HG03025 (cell line): ENCODE data around the gene DACT3.
"Not testable (repeated sequence)": the region's sequence is repeated elsewhere in the genome, so short reads cannot be mapped to it uniquely, and the experiment has no call there.

Experiments
- ATAC-seq: cut with Tn5 transposase; IDR thresholded peaks from one replicate; pipeline ENCODE4 v1.9.1; 2021; ENCODE audit warnings: mild to moderate bottlenecking, moderate library complexity; ENCODE audit not compliant: unreplicated experiment, low FRiP score

The DACT3 gene

GRCh38 chr19:46634656-46635218 lies 26.2 kb downstream of the DACT3 start:
- no peak for ATAC-seq

GRCh38 chr19:46634045-46634655 lies 26.8 kb downstream of the DACT3 start:
- no peak for ATAC-seq

GRCh38 chr19:46633130-46633529 lies 27.9 kb downstream of the DACT3 start:
- ATAC-seq: no peak

- no peak for ATAC-seq
These were observed 29.5 kb downstream of the DACT3 start for GRCh38 chr19:46631481-46631880.

GRCh38 chr19:46630586-46631205 lies 30.3 kb downstream of the DACT3 start:
- ATAC-seq: no peak

GRCh38 chr19:46629546-46630025 lies 31.4 kb downstream of the DACT3 start:
- no peak for ATAC-seq

- not testable (repeated sequence) for ATAC-seq
These were observed 32.0 kb downstream of the DACT3 start for GRCh38 chr19:46628970-46629369.

- ATAC-seq: no peak
These were observed 34.5 kb downstream of the DACT3 start for GRCh38 chr19:46626446-46626845.

GRCh38 chr19:46625731-46626130 lies 35.3 kb downstream of the DACT3 start:
- no peak for ATAC-seq

- no peak for ATAC-seq
These were observed 35.9 kb downstream of the DACT3 start, which contains the start of gene PTGIR for GRCh38 chr19:46624958-46625661. Gene PTGIR, minus strand, starts transcription at chr19:46625089. Its CDS starts 864 bp downstream, at chr19:46624225.

- no peak for ATAC-seq
These were observed 37.0 kb downstream of the DACT3 start for GRCh38 chr19:46623915-46624502.

- ATAC-seq: no peak
These were observed 38.9 kb downstream of the DACT3 start for GRCh38 chr19:46622118-46622446.

GRCh38 chr19:46621191-46622117 lies 39.5 kb downstream of the DACT3 start:
- no peak for ATAC-seq

GRCh38 chr19:46620716-46621115 lies 40.3 kb downstream of the DACT3 start:
- ATAC-seq: no peak

- no peak for ATAC-seq
These were observed 40.7 kb downstream of the DACT3 start for GRCh38 chr19:46620267-46620666.

- ATAC-seq: no peak
These were observed 42.2 kb downstream of the DACT3 start for GRCh38 chr19:46618670-46619231.

GRCh38 chr19:46617601-46618000 lies 43.4 kb downstream of the DACT3 start:
- ATAC-seq: no peak

- ATAC-seq: no peak
These were observed 44.2 kb downstream of the DACT3 start for GRCh38 chr19:46616631-46617322.

GRCh38 chr19:46615966-46616365 lies 45.0 kb downstream of the DACT3 start:
- no peak for ATAC-seq
